HepG2 (cell line): ENCODE data around the gene RNF125. TPM values are rescaled to one million over a fixed set of nuclear protein-coding genes. Genes with fewer than 3 reads are reported as not detected.

Experiments
- ATAC-seq: fragments of 200-7000 bp; cut with Tn5 transposase; 3 replicates; pipeline ENCODE4 v1.9.1; 2020; ENCODE audit warnings: mild to moderate bottlenecking, moderate library complexity
- BruUV-seq: library from RNA; stranded (reverse); fragments of 400-500 nt; replicated peaks from 2 replicates; lab custom pipeline; 2021; lab: Mats Ljungman, UMichigan
- CTCF ChIA-PET: fragments of 300-600 bp; formaldehyde crosslinking; extraction: SDS; loops from one replicate; lab custom pipeline; 2021; ENCODE audit warnings: low total read pairs, inconsistent platforms, low intra/inter-chr PET ratio; lab: Yijun Ruan, JAX
- POLR2A ChIA-PET: fragments of 350-600 bp; sonication (Branson Sonifier 250); formaldehyde crosslinking; loops from one replicate; lab custom pipeline; 2020; ENCODE audit warnings: antibody characterized with exemption, inconsistent platforms; lab: Yijun Ruan, JAX
- DNase-seq: peaks from one replicate; pipeline ENCODE4 v3.0.0-alpha.2; 2015; ENCODE audit warnings: low spot score
- FAIRE-seq: peaks from 3 replicates; lab custom pipeline; 2011; peaks lifted over from hg19 to GRCh38; lab: Jason Lieb, UNC
- H2AFZ ChIP-seq: one replicate; pipeline ENCODE4 v1.6.1; 2011; ENCODE audit warnings: low read length, inconsistent platforms
- H3K27ac ChIP-seq: fragments of 300-600 bp; 3 replicates; pipeline ENCODE4 v1.8.0; 2011; ENCODE audit warnings: mixed run types, mild to moderate bottlenecking, mixed read lengths, low read length, inconsistent platforms; ENCODE audit not compliant: insufficient read depth; ENCODE audit errors: extremely low read length
- H3K27me3 ChIP-seq, 2 experiments: fragments of 200-600 bp in 1 of 2; 2 replicates in 1 of 2; 3 replicates in 1 of 2; pipeline versions ENCODE4 v1.6.0 to v1.8.0; 2011; ENCODE audit warnings: low read length in 2 of 2, mild to moderate bottlenecking in 2 of 2, moderate library complexity in 2 of 2, inconsistent platforms in 1 of 2; ENCODE audit not compliant: insufficient read depth in 2 of 2, control insufficient read depth in 1 of 2
- H3K36me3 ChIP-seq, 2 experiments: fragments of 200-600 bp in 1 of 2; replicated peaks in 1 of 2; 2 replicates in 1 of 2; 3 replicates in 1 of 2; pipeline versions ENCODE4 v1.5.1 to v1.8.0; 2011; ENCODE audit warnings: low read length in 2 of 2, inconsistent platforms in 1 of 2; ENCODE audit not compliant: insufficient read depth in 2 of 2, control insufficient read depth in 1 of 2
- H3K4me1 ChIP-seq: 2 replicates; pipeline ENCODE4 v1.5.1; 2012; ENCODE audit warnings: low read length, inconsistent platforms; ENCODE audit not compliant: insufficient read depth
- H3K4me2 ChIP-seq: 2 replicates; pipeline ENCODE4 v1.6.0; 2011; ENCODE audit warnings: low read depth, low read length, inconsistent platforms
- H3K4me3 ChIP-seq, 3 experiments: fragments of 200-600 bp in 1 of 3; sonication (generic), shearing (Covaris generic) in 1 of 3; replicated peaks in 1 of 3; 2 replicates each; pipeline ENCODE4 v1.5.1; 2011 to 2016; ENCODE audit warnings: low read length in 3 of 3, inconsistent platforms in 2 of 3, low read depth in 2 of 3, mild to moderate bottlenecking in 2 of 3, control low read depth in 1 of 3, mixed read lengths in 1 of 3; ENCODE audit not compliant: insufficient read depth in 1 of 3
- H3K79me2 ChIP-seq: one replicate; pipeline ENCODE4 v1.6.1; 2011; ENCODE audit warnings: low read length, inconsistent platforms; ENCODE audit not compliant: insufficient read depth
- H3K9ac ChIP-seq: 2 replicates; pipeline ENCODE4 v1.6.0; 2011; ENCODE audit warnings: mild to moderate bottlenecking, low read depth, low read length, inconsistent platforms; ENCODE audit not compliant: insufficient read depth
- H3K9me3 ChIP-seq: 2 replicates; pipeline ENCODE4 v1.5.1; 2012; ENCODE audit warnings: mild to moderate bottlenecking, low read length
- H4K20me1 ChIP-seq: 2 replicates; pipeline ENCODE4 v1.6.0; 2011; ENCODE audit warnings: inconsistent platforms, mild to moderate bottlenecking, low read length, moderate library complexity; ENCODE audit not compliant: insufficient read depth
- CREM ChIP-seq, 2 experiments: sonication (generic) in 1 of 2; formaldehyde crosslinking in 1 of 2; IDR thresholded peaks; 2 replicates each; pipeline versions ENCODE4 v1.4.0 to v1.6.1; 2016 to 2020; ENCODE audit warnings: antibody characterized with exemption in 1 of 2, mild to moderate bottlenecking in 1 of 2, missing genetic modification reagents in 1 of 2
- HNRNPL ChIP-seq: fragments of 200-400 bp; formaldehyde crosslinking; IDR thresholded peaks from 2 replicates; pipeline ENCODE4 v1.6.1; 2017; ENCODE audit warnings: mild to moderate bottlenecking, low read depth, low read length
- KIAA2018 ChIP-seq: sonication (generic); formaldehyde crosslinking; IDR thresholded peaks from 2 replicates; pipeline ENCODE4 v1.5.0; 2020; ENCODE audit warnings: mild to moderate bottlenecking, missing genetic modification reagents, borderline replicate concordance
- MAFF ChIP-seq: IDR thresholded peaks from 2 replicates; pipeline ENCODE4 v1.6.1; 2011; ENCODE audit warnings: low read depth, low read length, improper control_type of control experiment
- RAD21 ChIP-seq: fragments of 450-650 bp; formaldehyde crosslinking; IDR thresholded peaks from 2 replicates; pipeline ENCODE4 v1.5.0; 2020; ENCODE audit warnings: mild to moderate bottlenecking
- ZFP91 ChIP-seq: sonication (generic); formaldehyde crosslinking; IDR thresholded peaks from 2 replicates; pipeline ENCODE4 v1.9.0; 2022; ENCODE audit warnings: missing genetic modification reagents, mild to moderate bottlenecking, borderline replicate concordance
- ZNF562 ChIP-seq: sonication (generic); formaldehyde crosslinking; IDR thresholded peaks from 2 replicates; pipeline ENCODE4 v1.8.0; 2022; ENCODE audit warnings: missing genetic modification reagents, borderline replicate concordance
- WGBS: methylation state at CpG from one replicate; pipeline ENCODE4 v1.1.6; 2017; ENCODE audit warnings: low lambda C conversion rate; 5-methylcytosine and 5-hydroxymethylcytosine counted together
- in situ Hi-C: cut with HindIII; loops from 2 replicates; pipeline ENCODE4 v1.10.0; 2017; ENCODE audit warnings: low pct_unique_long_range_greater_than_20kb; ENCODE audit not compliant: extremely low pct_ligation_motif_present
- intact Hi-C: fragments of 100-400 bp; cut with micrococcal nuclease; formaldehyde crosslinking; loops from one replicate; pipeline ENCODE4 v1.10.0; 2022; ENCODE audit not compliant: unreplicated experiment
- polyA plus RNA-seq, 8 experiments: library from polyadenylated mRNA; depleted of rRNA in 3 of 8; stranded (reverse) in 7 of 8; unstranded in 1 of 8; fragments of >200 nt; fragmentation: Illumina TruSeq in 4 of 8; extraction: Trizol in 4 of 8; gene quantifications; 2 replicates each; pipeline versions ENCODE4 v1.2.1 to v1.2.3, GENCODE V29; 2011 to 2016; ENCODE audit warnings: low read depth in 4 of 8, missing spikeins in 1 of 8, mixed read lengths in 1 of 8; ENCODE audit not compliant: insufficient read depth in 1 of 8
- total RNA-seq, 5 experiments: library from RNA; depleted of rRNA; stranded (reverse); fragments of >200 nt; fragmentation: Illumina TruSeq; extraction: Trizol; gene quantifications; 2 replicates each; pipeline ENCODE4 v1.2.3, GENCODE V29; 2016; ENCODE audit warnings: low read depth in 1 of 5
- TF ChIP-seq, protein P1 (sequence below): sonication (generic); formaldehyde crosslinking; conservative IDR thresholded peaks from 2 replicates; pipeline ENCODE4 v1.8.0; 2022; ENCODE audit warnings: missing genetic modification reagents

RNF125 gene
- total and polyA plus RNA-seq, 2 of the 13 experiments (the other 11 are each of a cell fraction or from before 2014, with no cell fraction given): 0.58 to 1.8 TPM

DNA sequence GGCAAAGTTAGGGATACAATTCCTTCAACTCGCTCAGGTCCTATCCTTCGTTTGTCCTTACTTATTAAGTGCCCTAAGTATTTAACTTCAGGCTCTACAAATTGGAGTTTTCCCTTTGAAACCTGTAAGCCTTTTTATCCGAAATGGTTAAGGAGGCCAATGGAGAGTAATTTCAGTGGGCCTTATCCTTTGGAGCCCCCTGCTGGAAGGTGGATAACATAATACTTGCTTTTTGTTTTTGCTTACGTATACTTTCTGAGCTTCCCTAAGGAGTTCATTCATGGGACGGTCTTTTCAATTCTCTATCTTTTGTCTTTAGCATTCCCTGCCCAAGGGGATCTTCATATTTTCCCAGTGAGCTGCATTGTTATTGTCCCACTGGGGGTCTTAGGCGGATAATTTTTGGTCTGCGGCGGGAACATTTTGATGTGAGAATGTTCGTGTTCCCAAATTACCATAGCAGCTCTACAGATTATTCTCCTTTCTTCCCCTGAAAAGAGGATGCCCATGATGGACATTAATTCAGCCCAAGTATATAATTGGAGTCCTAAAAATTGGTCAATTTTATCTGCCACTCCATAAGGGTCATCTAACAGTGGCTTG is 41.3 kb upstream of the RNF125 start (continued):
- TF ChIP-seq ZFP91 (CRISPR knock-in tag): no peak
- TF ChIP-seq MAFF: peak; percentile 76
- TF ChIP-seq RAD21 (CRISPR knock-in tag): peak; percentile 67

DNA sequence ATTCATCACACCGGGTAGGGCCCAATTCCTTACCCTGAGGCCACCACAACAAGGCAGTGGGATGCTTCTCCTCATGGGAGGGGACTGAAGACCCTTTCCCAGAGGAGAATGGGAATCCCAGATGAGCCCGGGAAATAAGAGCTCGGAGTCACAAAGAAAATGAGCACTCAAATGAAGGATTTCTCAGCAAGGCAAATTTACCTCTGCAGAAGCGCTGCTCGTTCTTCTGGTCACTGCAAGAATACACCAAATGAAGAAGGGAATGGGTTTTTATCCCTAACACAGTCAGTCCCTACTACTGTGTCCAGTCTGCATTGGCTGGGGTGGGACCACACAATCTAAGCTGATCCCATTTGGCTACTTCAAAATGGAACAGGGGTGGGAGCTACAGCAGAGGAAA is 40.0 kb upstream of the RNF125 start:
- H4K20me1 ChIP-seq: no peaks in the 10 kb centered on the region
- no peak overlapping the region for H3K27ac ChIP-seq
- H3K4me1 ChIP-seq: peaks cover 12% of the 10 kb centered on the region
- H3K79me2 ChIP-seq: no peaks in the 10 kb centered on the region
- TF ChIP-seq, protein P1, sequence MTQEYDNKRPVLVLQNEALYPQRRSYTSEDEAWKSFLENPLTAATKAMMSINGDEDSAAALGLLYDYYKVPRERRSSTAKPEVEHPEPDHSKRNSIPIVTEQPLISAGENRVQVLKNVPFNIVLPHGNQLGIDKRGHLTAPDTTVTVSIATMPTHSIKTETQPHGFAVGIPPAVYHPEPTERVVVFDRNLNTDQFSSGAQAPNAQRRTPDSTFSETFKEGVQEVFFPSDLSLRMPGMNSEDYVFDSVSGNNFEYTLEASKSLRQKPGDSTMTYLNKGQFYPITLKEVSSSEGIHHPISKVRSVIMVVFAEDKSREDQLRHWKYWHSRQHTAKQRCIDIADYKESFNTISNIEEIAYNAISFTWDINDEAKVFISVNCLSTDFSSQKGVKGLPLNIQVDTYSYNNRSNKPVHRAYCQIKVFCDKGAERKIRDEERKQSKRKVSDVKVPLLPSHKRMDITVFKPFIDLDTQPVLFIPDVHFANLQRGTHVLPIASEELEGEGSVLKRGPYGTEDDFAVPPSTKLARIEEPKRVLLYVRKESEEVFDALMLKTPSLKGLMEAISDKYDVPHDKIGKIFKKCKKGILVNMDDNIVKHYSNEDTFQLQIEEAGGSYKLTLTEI (CRISPR knock-in tag): no peak
- TF ChIP-seq HNRNPL (no peak), ZNF562 (CRISPR knock-in tag) (peak; percentile 75; the same call in 1 of the 2 replicates), KIAA2018 (CRISPR knock-in tag) (no peak), CREM (IDR thresholded peaks at IDR 0.05) (no peak), CREM (CRISPR knock-in tag; IDR thresholded peaks at IDR 0.05) (no peak)
- WGBS: 32% methylated on average over 5 of the region's 5 CpGs
- no TSS peak for BruUV-seq
- no peak overlapping the region for H3K4me2 ChIP-seq
- no peak overlapping the region for H3K9ac ChIP-seq
- no peak overlapping the region for H2AFZ ChIP-seq
- DNase-seq: no peak
- CTCF ChIA-PET: no interaction called here
- in situ Hi-C loops: loop anchor here (10.0 kb wide), 1 partner anchor 424 kb away; no protein-coding TSS in a partner anchor
- H3K9me3 ChIP-seq: peaks cover 29% of the 10 kb centered on the region
- POLR2A ChIA-PET: no interaction called here
- H3K4me3 ChIP-seq: no peak overlapping the region
- no peak for ATAC-seq
- H3K36me3 ChIP-seq: no peaks in the 10 kb centered on the region
- intact Hi-C loops: loop anchor here (5.0 to 10.0 kb wide), 2 partner anchors 51 to 424 kb away; no protein-coding TSS in a partner anchor
- 0 out of 5 replicates have a peak, but pooled peaks cover 0 to 4% of the 10 kb centered on the region in 2 experiments for H3K27me3 ChIP-seq
- no peak for FAIRE-seq
